Endodermal cell (in vitro differentiated cells): Measurements from ENCODE around the gene KIF25. TPM values are rescaled to one million over a fixed set of nuclear protein-coding genes. Genes with fewer than 3 reads are reported as not detected.

Experiments used
- DNase-seq: peaks from one replicate; pipeline ENCODE4 v3.0.0-alpha.2; 2017
- H3K27ac ChIP-seq: 2 replicates; pipeline ENCODE4 v1.5.1; 2013; ENCODE audit warnings: mild to moderate bottlenecking, low read depth, low read length, moderate library complexity
- H3K27me3 ChIP-seq: 2 replicates; pipeline ENCODE4 v1.6.1; 2013; ENCODE audit warnings: mild to moderate bottlenecking, low read length, moderate library complexity; ENCODE audit not compliant: insufficient read depth, control insufficient read depth, poor library complexity, severe bottlenecking
- H3K36me3 ChIP-seq: 2 replicates; pipeline ENCODE4 v1.7.0; 2013; ENCODE audit warnings: mild to moderate bottlenecking, low read length, moderate library complexity; ENCODE audit not compliant: control insufficient read depth, insufficient read depth
- H3K4me1 ChIP-seq: one replicate; pipeline ENCODE4 v1.7.0; 2013; ENCODE audit warnings: low read length; ENCODE audit not compliant: control insufficient read depth, insufficient read depth
- H3K4me3 ChIP-seq: 2 replicates; pipeline ENCODE4 v1.5.1; 2013; ENCODE audit warnings: mild to moderate bottlenecking, low read length, moderate library complexity
- H3K9ac ChIP-seq: 2 replicates; pipeline ENCODE4 v1.6.1; 2013; ENCODE audit warnings: mild to moderate bottlenecking, low read length, moderate library complexity; ENCODE audit not compliant: poor library complexity, severe bottlenecking; ENCODE audit errors: extremely low read depth
- H3K9me3 ChIP-seq: 2 replicates; pipeline ENCODE4 v1.6.1; 2013; ENCODE audit warnings: mild to moderate bottlenecking, low read length, moderate library complexity; ENCODE audit not compliant: control insufficient read depth
- H3K27ac Mint-ChIP-seq: 2 replicates; pipeline ENCODE4 v1.8.0; 2020; ENCODE audit warnings: mixed read lengths
- H3K27me3 Mint-ChIP-seq: 2 replicates; pipeline ENCODE4 v1.8.0; 2021; ENCODE audit warnings: mild to moderate bottlenecking, mixed read lengths; ENCODE audit not compliant: insufficient read depth
- H3K36me3 Mint-ChIP-seq: 2 replicates; pipeline ENCODE4 v1.8.0; 2020; ENCODE audit warnings: low read depth, mixed read lengths
- H3K4me1 Mint-ChIP-seq: 2 replicates; pipeline ENCODE4 v1.8.0; 2020; ENCODE audit warnings: mixed read lengths
- H3K4me3 Mint-ChIP-seq: 2 replicates; pipeline ENCODE4 v1.8.0; 2020; ENCODE audit warnings: mild to moderate bottlenecking, moderate library complexity, mixed read lengths
- H3K9me3 Mint-ChIP-seq: 2 replicates; pipeline ENCODE4 v1.8.0; 2020; ENCODE audit warnings: mild to moderate bottlenecking, mixed read lengths
- CTCF ChIP-seq: fragments of 200-600 bp; sonication (generic); conservative IDR thresholded peaks from 2 replicates; pipeline ENCODE4 v1.5.0; 2021; ENCODE audit warnings: antibody characterized with exemption, mild to moderate bottlenecking
- WGBS, 2 experiments: methylation state at CpG; one replicate each; pipeline versions ENCODE4 v1.1.5 to v1.1.7; 2013; ENCODE audit warnings: missing lambda C conversion rate in 2 of 2, mixed read lengths in 1 of 2; ENCODE audit not compliant: insufficient coverage in 1 of 2, insufficient read length in 1 of 2; 5-methylcytosine and 5-hydroxymethylcytosine counted together
- total RNA-seq, 2 donors: library from RNA; stranded (reverse); fragmentation: NEBNext Ultra II Directional in 1 of 2; extraction: Animal tissue kit (Norgen Biotek cat#: 25700) in 1 of 2; gene quantifications; 2 replicates in 1 of 2; 3 replicates in 1 of 2; pipeline ENCODE4 v1.2.1, GENCODE V29; 2021

Gene KIF25
- total RNA-seq, 2 donors from 2014 or later = 1.3 TPM; not detected in 1

- H3K4me3 Mint-ChIP-seq = no peak overlapping the region
Observed at GRCh38 chr6:168018664-168019063, 21.2 kb downstream of the KIF25 start.

DNA sequence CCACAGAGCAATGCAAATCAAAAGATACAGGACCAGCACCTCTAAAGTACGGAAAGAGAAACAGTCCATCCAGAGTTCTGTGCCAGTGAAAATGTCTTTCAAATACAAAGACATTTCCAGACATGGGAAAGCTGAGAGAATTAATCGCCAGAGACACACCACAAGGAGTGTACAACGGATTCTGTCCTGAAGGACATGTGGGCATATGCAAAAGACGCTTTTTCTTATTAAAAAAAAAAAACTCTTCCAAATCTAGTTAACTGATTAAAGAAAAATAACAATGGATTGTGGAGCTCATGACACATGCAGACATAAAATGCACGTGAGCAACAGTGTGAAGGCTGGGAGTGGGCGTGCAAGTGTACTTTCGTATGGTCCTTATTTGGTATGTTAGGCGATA lies 22.8 kb downstream of the KIF25 start:
- Mint-ChIP-seq H3K27ac (no peak overlapping the region), H3K4me3 (no peak overlapping the region), H3K9me3 (peaks cover 2% of the 10 kb centered on the region), H3K27me3 (no peaks in the 10 kb centered on the region), H3K36me3 (no peaks in the 10 kb centered on the region), H3K4me1 (no peaks in the 10 kb centered on the region)
- TF ChIP-seq CTCF = no peak
- Histone ChIP-seq H3K4me1 (no peaks in the 10 kb centered on the region), H3K27ac (no peak overlapping the region), H3K9me3 (peaks cover 5% of the 10 kb centered on the region), H3K36me3 (no peaks in the 10 kb centered on the region), H3K27me3 (no peaks in the 10 kb centered on the region), H3K4me3 (no peak overlapping the region), H3K9ac (no peak overlapping the region)
- no peak for DNase-seq
- 92 to 95% methylated on average over 5 to 8 of the region's 8 CpGs for WGBS, 2 experiments

More at GRCh38 chr6:168018664-168019063, 21.2 kb downstream of the KIF25 start:
- Histone ChIP-seq H3K36me3 (no peaks in the 10 kb centered on the region), H3K9ac (no peak overlapping the region), H3K27ac (no peak overlapping the region), H3K4me1 (no peaks in the 10 kb centered on the region), H3K4me3 (no peak overlapping the region), H3K27me3 (no peaks in the 10 kb centered on the region), H3K9me3 (peaks cover 5% of the 10 kb centered on the region)
- H3K9me3 Mint-ChIP-seq = peaks cover 2% of the 10 kb centered on the region
- H3K27me3 Mint-ChIP-seq = no peaks in the 10 kb centered on the region
- DNase-seq = no peak
- H3K36me3 Mint-ChIP-seq = no peaks in the 10 kb centered on the region
- WGBS, 2 experiments = 91 to 97% methylated on average over 10 to 15 of the region's 15 CpGs
- H3K27ac Mint-ChIP-seq = no peak overlapping the region
- H3K4me1 Mint-ChIP-seq = no peaks in the 10 kb centered on the region
- TF ChIP-seq CTCF = no peak

DNA sequence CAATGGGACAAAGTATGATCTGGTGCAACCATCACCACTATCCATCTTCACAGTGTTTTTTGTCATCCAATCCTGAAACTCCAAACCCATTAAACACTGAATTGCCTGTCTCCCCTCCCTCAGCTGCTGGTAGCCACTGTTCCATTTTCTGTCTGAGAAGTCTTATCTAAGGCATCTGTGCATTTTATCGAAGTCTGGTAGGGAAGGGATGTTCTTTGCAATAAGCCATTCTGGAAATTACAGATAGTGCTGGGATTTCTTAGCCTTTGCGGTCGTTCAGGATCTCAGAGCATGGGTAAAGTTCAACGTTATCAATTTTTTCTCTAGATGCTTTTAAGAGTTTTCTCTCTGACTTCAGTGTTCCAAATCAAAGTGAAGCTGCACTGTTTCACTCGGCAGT lies 24.1 kb downstream of the KIF25 start:
- Histone ChIP-seq H3K9me3 (no peaks in the 10 kb centered on the region), H3K36me3 (no peaks in the 10 kb centered on the region), H3K27me3 (no peaks in the 10 kb centered on the region), H3K27ac (no peak overlapping the region), H3K4me3 (no peak overlapping the region), H3K4me1 (no peaks in the 10 kb centered on the region), H3K9ac (no peak overlapping the region)
- no peak for DNase-seq
- H3K27me3 Mint-ChIP-seq = no peaks in the 10 kb centered on the region
- no peaks in the 10 kb centered on the region for H3K36me3 Mint-ChIP-seq
- WGBS, 2 experiments = 95 to 100% methylated on average over 3 to 5 of the region's 5 CpGs
- no peaks in the 10 kb centered on the region for H3K4me1 Mint-ChIP-seq
- TF ChIP-seq CTCF = no peak
- no peak overlapping the region for H3K27ac Mint-ChIP-seq
- no peak overlapping the region for H3K4me3 Mint-ChIP-seq
- H3K9me3 Mint-ChIP-seq = no peaks in the 10 kb centered on the region
